GM12878 (cell line): ENCODE measurements around the gene PCBP4. TPM values are rescaled to one million over a fixed set of nuclear protein-coding genes. Genes with fewer than 3 reads are reported as not detected.

Source experiments
- ATAC-seq: fragments of 200-7000 bp; cut with Tn5 transposase; 3 replicates; pipeline ENCODE4 v1.9.1; 2020; ENCODE audit warnings: mild to moderate bottlenecking, moderate library complexity
- BruUV-seq: library from RNA; stranded (reverse); fragments of 400-500 nt; replicated peaks from 2 replicates; lab custom pipeline; 2021; lab: Mats Ljungman, UMichigan
- CTCF ChIA-PET: fragments of 300-600 bp; sonication (Branson Sonifier 250); formaldehyde crosslinking; extraction: SDS; loops from one replicate; lab custom pipeline; 2021; ENCODE audit warnings: inconsistent platforms; lab: Yijun Ruan, JAX
- POLR2A ChIA-PET: fragments of 350-600 bp; formaldehyde crosslinking; extraction: SDS; loops from one replicate; lab custom pipeline; 2021; ENCODE audit warnings: inconsistent platforms; lab: Charles Lee
- RAD21 ChIA-PET: fragments of 300-600 bp; sonication (Branson Sonifier 250); formaldehyde crosslinking; loops from one replicate; lab custom pipeline; 2023; ENCODE audit warnings: antibody characterized with exemption; ENCODE audit not compliant: unreplicated experiment; lab: Charles Lee
- SMC1A ChIA-PET: fragments of 300-600 bp; sonication (Branson Sonifier 250); formaldehyde crosslinking; loops from one replicate; lab custom pipeline; 2023; ENCODE audit not compliant: unreplicated experiment, uncharacterized antibody; lab: Charles Lee
- DNase-seq: peaks from one replicate; pipeline ENCODE4 v3.0.0-alpha.2; 2011; ENCODE audit warnings: low read depth, low spot score
- FAIRE-seq: peaks from 3 replicates; lab custom pipeline; 2011; peaks lifted over from hg19 to GRCh38; lab: Jason Lieb, UNC
- H2AFZ ChIP-seq: 2 replicates; pipeline ENCODE4 v1.6.0; 2011; ENCODE audit warnings: low read depth, low read length, control low read depth; ENCODE audit not compliant: control insufficient read depth
- H3K27ac ChIP-seq: 2 replicates; pipeline ENCODE4 v1.5.1; 2011; ENCODE audit warnings: control low read depth; ENCODE audit not compliant: control insufficient read depth, insufficient read depth
- H3K27me3 ChIP-seq, 2 experiments: replicated peaks in 1 of 2; 2 replicates each; pipeline versions ENCODE4 v1.6.0 to v1.6.1; 2011; ENCODE audit warnings: low read length in 1 of 2; ENCODE audit not compliant: control insufficient read depth in 2 of 2, insufficient read depth in 2 of 2
- H3K36me3 ChIP-seq, 2 experiments: 2 replicates each; pipeline ENCODE4 v1.5.1; 2011; ENCODE audit warnings: low read length in 1 of 2; ENCODE audit not compliant: control insufficient read depth in 2 of 2, insufficient read depth in 2 of 2
- H3K4me1 ChIP-seq: 2 replicates; pipeline ENCODE4 v1.6.1; 2011; ENCODE audit warnings: mild to moderate bottlenecking, low read length, moderate library complexity, mixed read lengths; ENCODE audit not compliant: control insufficient read depth, insufficient read depth
- H3K4me2 ChIP-seq: 2 replicates; pipeline ENCODE4 v1.6.0; 2011; ENCODE audit warnings: control low read depth; ENCODE audit not compliant: control insufficient read depth, insufficient read depth
- H3K4me3 ChIP-seq: fragments of 200-600 bp; sonication (generic); 2 replicates; pipeline ENCODE4 v1.5.1; 2016
- H3K79me2 ChIP-seq: 2 replicates; pipeline ENCODE4 v1.6.0; 2011; ENCODE audit warnings: low read length; ENCODE audit not compliant: control insufficient read depth, insufficient read depth
- H3K9ac ChIP-seq: 2 replicates; pipeline ENCODE4 v1.8.0; 2011; ENCODE audit warnings: low read length, control low read depth, mixed read lengths; ENCODE audit not compliant: control insufficient read depth, insufficient read depth
- H3K9me3 ChIP-seq: replicated peaks from 3 replicates; pipeline ENCODE4 v1.5.1; 2011; ENCODE audit warnings: mild to moderate bottlenecking, low read length; ENCODE audit not compliant: control insufficient read depth, insufficient read depth
- H4K20me1 ChIP-seq: 2 replicates; pipeline ENCODE4 v1.6.0; 2011; ENCODE audit not compliant: control insufficient read depth, insufficient read depth
- BHLHE40 ChIP-seq, 2 experiments: fragments of 450-650 bp in 1 of 2; IDR thresholded peaks; 2 replicates each; pipeline ENCODE4 v1.6.1; 2011 to 2017; ENCODE audit warnings: low read depth in 2 of 2, borderline replicate concordance in 1 of 2, improper control_type of control experiment in 1 of 2, low read length in 1 of 2, mild to moderate bottlenecking in 1 of 2
- CREB1 ChIP-seq: IDR thresholded peaks from 2 replicates; pipeline ENCODE4 v1.6.1; 2012; ENCODE audit warnings: low read depth, mild to moderate bottlenecking, inconsistent platforms
- EED ChIP-seq: sonication (generic); IDR thresholded peaks from 2 replicates; pipeline ENCODE4 v1.6.1; 2016; ENCODE audit warnings: antibody characterized with exemption, low read depth
- FOS ChIP-seq: IDR thresholded peaks from 3 replicates; pipeline ENCODE4 v1.6.1; 2011; ENCODE audit warnings: borderline replicate concordance; ENCODE audit not compliant: insufficient read length; ENCODE audit errors: extremely low read depth
- HDAC6 ChIP-seq: fragments of 200-600 bp; sonication (generic); IDR thresholded peaks from one replicate; pipeline ENCODE4 v1.8.0; 2017; ENCODE audit warnings: antibody characterized with exemption; ENCODE audit not compliant: unreplicated experiment
- IRF4 ChIP-seq: IDR thresholded peaks from 2 replicates; pipeline ENCODE4 v1.6.1; 2011; ENCODE audit warnings: low read depth, low read length
- NFIC ChIP-seq: IDR thresholded peaks from 2 replicates; pipeline ENCODE4 v1.6.1; 2012; ENCODE audit warnings: low read depth, mild to moderate bottlenecking, inconsistent platforms, low read length, moderate library complexity
- NR2C1 ChIP-seq: fragments of 450-650 bp; IDR thresholded peaks from 2 replicates; pipeline ENCODE4 v1.6.1; 2017; ENCODE audit warnings: antibody characterized with exemption, mild to moderate bottlenecking, moderate library complexity
- PRDM15 ChIP-seq: fragments of 450-650 bp; formaldehyde crosslinking; IDR thresholded peaks from 2 replicates; pipeline ENCODE4 v1.4.0; 2020; ENCODE audit warnings: mild to moderate bottlenecking, moderate library complexity
- RAD51 ChIP-seq: fragments of 450-650 bp; IDR thresholded peaks from 2 replicates; pipeline ENCODE4 v1.6.1; 2016; ENCODE audit warnings: moderate library complexity, mild to moderate bottlenecking, inconsistent platforms
- RUNX3 ChIP-seq: IDR thresholded peaks from 2 replicates; pipeline ENCODE4 v1.6.1; 2012; ENCODE audit warnings: low read length, inconsistent platforms
- SRF ChIP-seq, 2 experiments: IDR thresholded peaks; 2 replicates each; pipeline ENCODE4 v1.6.1; 2011; ENCODE audit warnings: low read depth in 2 of 2, low read length in 2 of 2, mild to moderate bottlenecking in 1 of 2, moderate library complexity in 1 of 2
- TAF1 ChIP-seq: IDR thresholded peaks from 2 replicates; pipeline ENCODE4 v1.6.1; 2011; ENCODE audit warnings: mild to moderate bottlenecking, low read depth, low read length, borderline replicate concordance
- TBL1XR1 ChIP-seq: IDR thresholded peaks from 2 replicates; pipeline ENCODE4 v1.6.1; 2012; ENCODE audit warnings: low read depth, low read length, improper control_type of control experiment
- ZBED1 ChIP-seq: IDR thresholded peaks from 2 replicates; pipeline ENCODE4 v1.6.1; 2016; ENCODE audit warnings: borderline replicate concordance
- ZBTB11 ChIP-seq: fragments of 450-650 bp; formaldehyde crosslinking; IDR thresholded peaks from 2 replicates; pipeline ENCODE4 v1.5.0; 2022; ENCODE audit warnings: mild to moderate bottlenecking, missing genetic modification characterization
- ZNF217 ChIP-seq: fragments of 450-650 bp; IDR thresholded peaks from 2 replicates; pipeline ENCODE4 v1.6.1; 2017; ENCODE audit warnings: antibody characterized with exemption, mild to moderate bottlenecking
- ZNF384 ChIP-seq: IDR thresholded peaks from 2 replicates; pipeline ENCODE4 v1.6.1; 2012; ENCODE audit warnings: low read depth, mild to moderate bottlenecking, low read length, improper control_type of control experiment, borderline replicate concordance
- WGBS: methylation state at CpG from one replicate; pipeline ENCODE4 v1.1.6; 2016; ENCODE audit warnings: low lambda C conversion rate; ENCODE audit not compliant: insufficient replicate concordance, insufficient coverage; ENCODE audit errors: missing lambda C conversion rate; 5-methylcytosine and 5-hydroxymethylcytosine counted together
- in situ Hi-C: fragments of 300-500 bp; cut with MboI; formaldehyde crosslinking; loops from 9 replicates; pipeline ENCODE4 v1.14.3; 2018; ENCODE audit warnings: mixed read lengths
- intact Hi-C: fragments of 100-400 bp; cut with micrococcal nuclease; formaldehyde crosslinking; loops from one replicate; pipeline ENCODE4 v1.14.2; 2022; ENCODE audit not compliant: unreplicated experiment
- polyA plus RNA-seq, 11 experiments: library from polyadenylated mRNA; depleted of rRNA in 4 of 11; unstranded in 6 of 11; stranded (reverse) in 5 of 11; fragments of >200 nt; fragmentation: Nextera tagmentation in 4 of 11; fragmentation: Illumina TruSeq in 1 of 11; extraction: Ambion mirVana in 4 of 11; extraction: Trizol in 1 of 11; gene quantifications; 1 replicate in 1 of 11; 2 replicates in 10 of 11; pipeline versions ENCODE4 v1.2.1 to v1.2.3, GENCODE V29; 2011 to 2016; ENCODE audit warnings: inconsistent platforms in 2 of 11, missing spikeins in 2 of 11, low read depth in 1 of 11
- total RNA-seq, 4 experiments: library from RNA; depleted of rRNA in 3 of 4; stranded (reverse); fragments of >200 nt in 3 of 4; fragmentation: Illumina TruSeq in 1 of 4; extraction: Trizol in 1 of 4; gene quantifications; 2 replicates each; pipeline versions ENCODE4 v1.2.1 to v1.2.3, GENCODE V29; 2013 to 2021

The PCBP4 gene
- total and polyA plus RNA-seq, 10 of the 15 experiments (the other 5 are each of a cell fraction or from before 2014, with no cell fraction given), result 0.05 to 14.5 (median 4.2) TPM

- FAIRE-seq (no peak), ATAC-seq (no peak), DNase-seq (no peak)
- Histone ChIP-seq H3K4me2 (no peak overlapping the region), H3K9me3 (no peaks in the 10 kb centered on the region), H3K9ac (no peak overlapping the region), H4K20me1 (no peaks in the 10 kb centered on the region), H3K27ac (no peak overlapping the region), H3K79me2 (no peaks in the 10 kb centered on the region), H3K27me3 (peaks cover 0 to 5% of the 10 kb centered on the region in 2 experiments; a peak in 3 of 4 replicates), H2AFZ (no peak overlapping the region), H3K36me3 (no peaks in the 10 kb centered on the region), H3K4me1 (no peaks in the 10 kb centered on the region), H3K4me3 (no peak overlapping the region)
- ChIA-PET SMC1A (no interaction called here), CTCF (no interaction called here), RAD21 (no interaction called here), POLR2A (interaction anchor here (0.6 kb wide), 2 partner anchors 23 to 56 kb away, joined by 4 to 7 read pairs; no protein-coding TSS in a partner anchor)
- in situ Hi-C loops (no loop called here), intact Hi-C loops (no loop called here)
- BruUV-seq, result no TSS peak
- 73% methylated on average over 18 of the region's 20 CpGs for WGBS
- TF ChIP-seq ZBTB11 (no peak), TAF1 (no peak), NR2C1 (no peak), RAD51 (no peak), IRF4 (no peak), ZBED1 (no peak), PRDM15 (no peak), CREB1 (no peak), ZNF384 (no peak), SRF (IDR thresholded peaks at IDR 0.05; ENCODE audit: low read depth in 2 of 2, low read length in 2 of 2) (no peak), RUNX3 (no peak), EED (no peak), BHLHE40 (IDR thresholded peaks at IDR 0.05; ENCODE audit: borderline replicate concordance in 1 of 2, low read depth in 2 of 2, low read length in 1 of 2) (no peak), ZNF217 (no peak), FOS (no peak), HDAC6 (no peak), TBL1XR1 (no peak), NFIC (no peak)
Observed at GRCh38 chr3:51958603-51959521, 8.4 kb downstream of the PCBP4 start.
